VCaP (cell line): ENCODE results near the gene DNAH8.

Experiments used
- H3K27ac ChIP-seq: fragments of 450-650 bp; 2 replicates; pipeline ENCODE4 v1.5.1; 2017
- TF ChIP-seq, protein P1 (sequence below): fragments of 450-650 bp; conservative IDR thresholded peaks from 2 replicates; pipeline ENCODE4 v1.5.1; 2017; ENCODE audit warnings: mild to moderate bottlenecking, moderate library complexity

Gene DNAH8

DNA sequence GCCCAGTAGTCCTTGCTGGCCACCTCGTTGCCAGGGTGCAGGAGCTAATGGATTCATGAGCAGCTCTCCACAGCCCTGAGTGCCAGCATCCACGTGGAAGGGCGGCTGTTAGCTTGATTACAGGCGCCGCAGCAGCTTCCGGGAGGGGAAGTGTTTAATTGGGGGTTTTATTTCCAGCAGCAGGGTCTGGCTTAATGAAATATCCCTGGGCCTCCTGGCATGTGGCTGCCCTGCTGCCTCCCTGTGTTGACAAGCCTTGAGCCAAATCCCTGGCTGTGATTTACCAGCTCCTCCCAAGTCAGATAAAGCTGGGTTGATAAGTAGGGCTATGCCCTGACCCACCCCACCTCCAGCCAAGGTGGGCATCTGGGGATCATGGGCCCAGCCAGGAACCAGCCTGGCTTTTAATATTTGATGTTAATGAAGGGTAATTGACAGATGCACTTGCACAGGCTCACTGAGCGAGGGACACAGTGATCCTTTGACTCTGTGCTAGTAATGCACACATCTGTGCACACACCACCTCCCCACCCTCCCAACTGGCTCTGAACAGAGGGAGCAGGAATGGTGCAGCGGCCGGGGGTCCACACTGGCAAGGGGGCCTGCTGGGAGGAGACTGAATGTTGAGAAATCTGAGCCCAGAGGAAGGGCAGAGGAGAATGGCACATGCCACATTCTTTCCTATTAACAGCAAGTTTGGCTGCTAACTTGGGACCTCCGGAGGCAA lies 347.1 kb downstream of the DNAH8 start:
- no peak overlapping the region for H3K27ac ChIP-seq
- TF ChIP-seq, protein P1, sequence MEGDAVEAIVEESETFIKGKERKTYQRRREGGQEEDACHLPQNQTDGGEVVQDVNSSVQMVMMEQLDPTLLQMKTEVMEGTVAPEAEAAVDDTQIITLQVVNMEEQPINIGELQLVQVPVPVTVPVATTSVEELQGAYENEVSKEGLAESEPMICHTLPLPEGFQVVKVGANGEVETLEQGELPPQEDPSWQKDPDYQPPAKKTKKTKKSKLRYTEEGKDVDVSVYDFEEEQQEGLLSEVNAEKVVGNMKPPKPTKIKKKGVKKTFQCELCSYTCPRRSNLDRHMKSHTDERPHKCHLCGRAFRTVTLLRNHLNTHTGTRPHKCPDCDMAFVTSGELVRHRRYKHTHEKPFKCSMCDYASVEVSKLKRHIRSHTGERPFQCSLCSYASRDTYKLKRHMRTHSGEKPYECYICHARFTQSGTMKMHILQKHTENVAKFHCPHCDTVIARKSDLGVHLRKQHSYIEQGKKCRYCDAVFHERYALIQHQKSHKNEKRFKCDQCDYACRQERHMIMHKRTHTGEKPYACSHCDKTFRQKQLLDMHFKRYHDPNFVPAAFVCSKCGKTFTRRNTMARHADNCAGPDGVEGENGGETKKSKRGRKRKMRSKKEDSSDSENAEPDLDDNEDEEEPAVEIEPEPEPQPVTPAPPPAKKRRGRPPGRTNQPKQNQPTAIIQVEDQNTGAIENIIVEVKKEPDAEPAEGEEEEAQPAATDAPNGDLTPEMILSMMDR = no peak

DNA sequence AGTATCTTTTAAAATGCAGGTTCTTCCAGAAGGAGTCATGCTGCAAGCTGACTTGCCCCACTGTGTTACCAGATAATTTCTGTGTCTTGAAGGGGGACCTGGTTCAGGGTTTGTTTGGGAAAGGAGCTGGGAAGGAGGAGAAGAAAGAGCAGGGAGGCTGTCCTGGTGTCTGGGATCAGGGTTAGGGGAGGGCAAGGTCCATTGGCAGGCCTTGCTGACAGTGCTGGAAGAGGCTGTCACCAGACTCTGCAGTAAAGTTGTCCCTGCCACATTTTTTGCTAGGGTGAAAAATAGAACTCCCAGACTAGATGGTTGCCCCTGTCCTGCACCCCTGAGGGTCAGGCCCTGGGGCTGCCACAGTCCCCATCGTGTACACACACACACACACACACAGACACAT lies 348.4 kb downstream of the DNAH8 start:
- H3K27ac ChIP-seq = no peak overlapping the region
- TF ChIP-seq, protein P1 = no peak

DNA sequence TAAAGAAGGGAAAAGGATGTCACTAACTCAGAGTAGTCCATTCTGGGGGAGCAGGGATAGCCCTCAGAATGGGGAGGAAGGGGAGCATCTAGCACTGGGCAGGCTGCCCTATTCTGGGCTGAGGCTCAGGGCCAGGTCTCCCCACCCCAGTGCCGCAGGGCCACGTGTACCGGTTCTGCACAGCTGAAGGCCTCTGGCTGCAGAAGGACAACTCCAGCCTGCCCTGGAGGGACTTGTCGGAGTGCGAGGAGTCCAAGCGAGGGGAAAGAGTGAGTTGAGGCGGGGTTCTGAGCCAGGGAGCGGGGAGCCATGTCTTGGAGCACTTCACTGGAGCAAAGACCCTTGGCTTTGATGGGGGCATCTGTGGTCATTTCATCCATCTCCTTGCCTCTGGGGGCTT lies 350.4 kb downstream of the DNAH8 start:
- TF ChIP-seq, protein P1 = no peak
- H3K27ac ChIP-seq = no peak overlapping the region

DNA sequence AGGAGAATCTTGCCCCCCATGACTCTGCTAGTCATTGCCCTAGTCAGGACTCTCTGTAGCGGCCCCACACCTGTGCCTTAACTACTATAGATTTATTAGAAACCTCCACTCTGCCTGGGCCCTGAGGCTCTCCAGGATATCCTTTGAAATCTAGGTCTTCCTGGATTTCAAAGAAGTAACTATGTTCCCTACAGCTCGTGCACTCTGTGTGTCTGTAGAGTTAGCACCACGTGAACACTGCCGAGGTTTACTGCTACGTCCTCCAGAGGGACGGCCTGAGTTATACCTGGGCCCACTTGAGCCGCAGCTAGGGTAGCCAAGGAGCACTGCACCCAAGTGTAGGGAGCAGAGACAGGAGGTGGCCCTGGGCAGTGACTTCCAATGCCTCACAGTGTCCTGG lies 353.3 kb downstream of the DNAH8 start:
- H3K27ac ChIP-seq = no peak overlapping the region
- TF ChIP-seq, protein P1 = no peak

DNA sequence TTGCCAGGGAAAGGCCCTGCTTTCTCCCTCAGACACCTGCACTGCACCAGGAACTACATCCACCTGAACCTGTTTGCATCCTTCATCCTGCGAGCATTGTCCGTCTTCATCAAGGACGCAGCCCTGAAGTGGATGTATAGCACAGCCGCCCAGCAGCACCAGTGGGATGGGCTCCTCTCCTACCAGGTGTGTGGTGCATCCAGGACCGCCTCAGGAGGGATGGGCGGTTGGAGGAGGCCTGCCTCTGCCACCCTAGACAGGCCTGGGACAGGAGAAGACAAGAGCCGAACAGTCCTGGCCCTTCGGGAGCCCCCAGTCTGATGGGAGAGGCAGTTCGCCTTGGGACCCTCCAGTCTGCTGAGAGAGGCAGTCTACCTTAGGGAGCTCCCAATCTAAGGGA lies 357.7 kb downstream of the DNAH8 start:
- no peak overlapping the region for H3K27ac ChIP-seq
- TF ChIP-seq, protein P1 = no peak

DNA sequence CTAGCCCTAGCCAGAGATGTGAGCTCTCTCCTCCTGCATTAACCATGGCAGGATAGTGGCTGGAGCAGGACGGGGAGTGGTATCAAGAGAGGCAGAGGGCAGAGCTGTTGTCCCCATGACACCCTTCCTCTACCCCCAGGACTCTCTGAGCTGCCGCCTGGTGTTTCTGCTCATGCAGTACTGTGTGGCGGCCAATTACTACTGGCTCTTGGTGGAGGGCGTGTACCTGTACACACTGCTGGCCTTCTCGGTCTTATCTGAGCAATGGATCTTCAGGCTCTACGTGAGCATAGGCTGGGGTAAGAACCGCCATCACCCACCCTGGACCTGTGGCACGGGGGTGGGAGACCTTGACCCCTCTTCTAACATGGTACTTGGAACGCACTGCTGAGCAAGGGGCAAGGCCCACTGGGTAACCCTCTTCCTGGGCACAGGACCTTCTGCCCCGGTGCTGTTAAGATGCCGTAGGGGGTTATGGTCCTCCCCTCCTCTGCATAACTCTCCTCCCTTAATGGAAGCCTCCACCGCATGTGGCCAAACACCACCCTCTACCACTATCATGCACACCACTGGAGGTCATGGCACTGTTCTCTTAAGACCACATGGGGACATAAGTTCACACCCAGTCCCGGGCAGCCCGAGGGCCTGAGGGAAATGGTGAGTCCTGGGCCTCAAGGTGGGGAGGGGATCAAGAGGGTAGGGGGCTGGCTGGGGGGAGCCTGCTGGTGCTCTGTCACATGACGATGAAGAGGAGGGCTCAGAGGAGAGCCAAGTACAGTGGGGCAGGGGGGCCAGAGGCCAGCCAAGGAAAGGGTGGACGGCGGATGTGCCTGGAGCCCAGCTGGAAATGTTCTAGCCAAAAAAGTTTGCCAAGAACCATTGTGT lies 358.6 kb downstream of the DNAH8 start:
- TF ChIP-seq, protein P1 = no peak
- H3K27ac ChIP-seq = no peak overlapping the region

DNA sequence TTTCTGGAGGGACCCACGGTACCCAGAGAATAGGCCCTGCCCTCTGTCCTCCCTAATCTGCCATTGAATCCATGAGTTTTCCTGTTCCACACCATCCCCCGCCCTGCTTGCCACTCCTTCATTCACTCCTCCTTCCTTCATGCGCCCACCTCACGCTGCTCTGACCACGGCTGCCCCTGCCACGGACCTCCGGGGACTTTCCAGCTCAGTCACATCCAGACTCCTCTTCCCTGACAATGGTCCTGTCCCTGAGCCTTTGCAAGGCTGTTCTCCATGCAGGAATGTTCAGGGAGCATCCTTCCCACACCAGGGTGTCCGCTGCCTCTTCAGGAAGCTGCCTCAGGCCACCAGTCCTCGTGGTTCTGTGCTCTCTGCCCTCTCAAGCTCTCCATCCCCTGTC lies 359.4 kb downstream of the DNAH8 start:
- H3K27ac ChIP-seq = no peak overlapping the region
- TF ChIP-seq, protein P1 = no peak
